Keratinocyte (primary cell): Measurements from ENCODE around the gene ZDHHC9.

ENCODE experiments used
- EZH2 ChIP-seq: IDR thresholded peaks from one replicate; pipeline ENCODE4 v1.6.1; 2012; ENCODE audit warnings: inconsistent platforms, mild to moderate bottlenecking, low read length, moderate library complexity
- TF ChIP-seq, protein P1 (sequence below), 3 experiments: IDR thresholded peaks in 1 of 3; conservative IDR thresholded peaks in 1 of 3; optimal IDR thresholded peaks in 1 of 3; 2 replicates in 2 of 3; 3 replicates in 1 of 3; pipeline versions ENCODE3 to v1.5.1; 2011; ENCODE audit warnings: low read length in 3 of 3, mild to moderate bottlenecking in 3 of 3, moderate library complexity in 2 of 3, control low read depth in 1 of 3, inconsistent platforms in 1 of 3; ENCODE audit not compliant: insufficient read depth in 2 of 3; ENCODE audit errors: extremely low read depth in 1 of 3

DNA sequence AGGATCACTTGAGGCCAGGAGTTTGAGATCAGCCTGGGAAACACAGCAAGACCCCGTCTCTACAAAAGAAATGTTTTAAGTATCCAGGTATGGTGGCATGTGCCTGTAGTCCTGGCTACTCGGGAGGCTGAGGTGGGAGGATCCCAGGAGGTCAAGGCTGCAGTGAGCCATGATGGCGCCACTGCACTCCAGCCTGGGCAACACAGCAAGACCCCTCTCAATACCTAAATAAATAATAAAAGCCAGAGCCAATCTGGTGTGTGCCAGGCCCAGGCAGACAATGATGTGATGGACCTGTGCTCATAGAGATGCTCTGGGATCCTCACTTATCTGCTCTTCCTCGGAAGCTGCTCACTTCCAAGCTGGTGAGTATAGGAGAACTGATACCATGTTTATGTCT is 82.1 kb downstream of the ZDHHC9 start:
- TF ChIP-seq, protein P1, sequence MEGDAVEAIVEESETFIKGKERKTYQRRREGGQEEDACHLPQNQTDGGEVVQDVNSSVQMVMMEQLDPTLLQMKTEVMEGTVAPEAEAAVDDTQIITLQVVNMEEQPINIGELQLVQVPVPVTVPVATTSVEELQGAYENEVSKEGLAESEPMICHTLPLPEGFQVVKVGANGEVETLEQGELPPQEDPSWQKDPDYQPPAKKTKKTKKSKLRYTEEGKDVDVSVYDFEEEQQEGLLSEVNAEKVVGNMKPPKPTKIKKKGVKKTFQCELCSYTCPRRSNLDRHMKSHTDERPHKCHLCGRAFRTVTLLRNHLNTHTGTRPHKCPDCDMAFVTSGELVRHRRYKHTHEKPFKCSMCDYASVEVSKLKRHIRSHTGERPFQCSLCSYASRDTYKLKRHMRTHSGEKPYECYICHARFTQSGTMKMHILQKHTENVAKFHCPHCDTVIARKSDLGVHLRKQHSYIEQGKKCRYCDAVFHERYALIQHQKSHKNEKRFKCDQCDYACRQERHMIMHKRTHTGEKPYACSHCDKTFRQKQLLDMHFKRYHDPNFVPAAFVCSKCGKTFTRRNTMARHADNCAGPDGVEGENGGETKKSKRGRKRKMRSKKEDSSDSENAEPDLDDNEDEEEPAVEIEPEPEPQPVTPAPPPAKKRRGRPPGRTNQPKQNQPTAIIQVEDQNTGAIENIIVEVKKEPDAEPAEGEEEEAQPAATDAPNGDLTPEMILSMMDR (optimal IDR thresholded peaks at IDR 0.05 in 1 of 3, IDR thresholded peaks at IDR 0.05 in 1 of 3, conservative IDR thresholded peaks at IDR 0.05 in 1 of 3; ENCODE audit: extremely low read depth in 1 of 3, insufficient read depth in 2 of 3, low read length in 3 of 3): no peak
- no peak for TF ChIP-seq EZH2
